Transverse colon (tissue), 4 donors: ENCODE measurements around the gene ENOX1.

Experiments used
- CTCF ChIP-seq, 5 experiments: fragments of 200-600 bp in 3 of 5; fragments of 450-650 bp in 2 of 5; sonication (generic) in 3 of 5; IDR thresholded peaks; 1 replicate in 2 of 5; 2 replicates in 3 of 5; pipeline ENCODE4 v1.5.1; 2016 to 2017; ENCODE audit warnings: antibody characterized with exemption in 5 of 5, inconsistent platforms in 3 of 5, mild to moderate bottlenecking in 2 of 5, moderate library complexity in 1 of 5
- POLR2A ChIP-seq: fragments of 450-650 bp; IDR thresholded peaks from one replicate; pipeline ENCODE4 v1.6.1; 2016; ENCODE audit warnings: antibody characterized with exemption, mild to moderate bottlenecking, moderate library complexity
- POLR2AphosphoS5 ChIP-seq, 3 donors: sonication (generic); formaldehyde crosslinking; IDR thresholded peaks; one replicate each; pipeline ENCODE4 v1.6.1; 2016; ENCODE audit warnings: antibody characterized with exemption in 3 of 3

- TF ChIP-seq CTCF (IDR thresholded peaks at IDR 0.05): no peak
- TF ChIP-seq POLR2AphosphoS5 (IDR thresholded peaks at IDR 0.05): no peak
- no peak for TF ChIP-seq POLR2A
Observed at GRCh38 chr13:43515531-43515930, 271.2 kb downstream of the ENOX1 start.
